Mesenchymal stem cell (in vitro differentiated cells and primary cell): ENCODE measurements around the gene HPCAL1.

Experiments
- DNase-seq: peaks from one replicate; pipeline ENCODE4 v3.0.0-alpha.2; 2013
- H2AFZ ChIP-seq: one replicate; pipeline ENCODE4 v1.6.1; 2013; ENCODE audit warnings: low read depth, mild to moderate bottlenecking, control low read depth, inconsistent platforms, low read length, moderate library complexity
- H2AK5ac ChIP-seq: 2 replicates; pipeline ENCODE4 v1.6.1; 2013; ENCODE audit warnings: low read length, moderate library complexity, mild to moderate bottlenecking, inconsistent platforms; ENCODE audit not compliant: severe bottlenecking
- H2BK120ac ChIP-seq: one replicate; pipeline ENCODE4 v1.6.1; 2013; ENCODE audit warnings: low read depth, mild to moderate bottlenecking, inconsistent platforms, low read length, moderate library complexity
- H2BK12ac ChIP-seq, 2 experiments: one replicate each; pipeline ENCODE4 v1.6.1; 2013; ENCODE audit warnings: inconsistent platforms in 2 of 2, low read length in 2 of 2, mild to moderate bottlenecking in 2 of 2, moderate library complexity in 2 of 2, control low read depth in 1 of 2
- H2BK15ac ChIP-seq: one replicate; pipeline ENCODE4 v1.6.1; 2013; ENCODE audit warnings: mild to moderate bottlenecking, low read depth, inconsistent platforms; ENCODE audit not compliant: poor library complexity, severe bottlenecking
- H2BK5ac ChIP-seq: 2 replicates; pipeline ENCODE4 v1.6.1; 2013; ENCODE audit warnings: low read depth, mild to moderate bottlenecking, low read length, control low read depth, inconsistent platforms; ENCODE audit not compliant: poor library complexity, severe bottlenecking
- H3K14ac ChIP-seq, 2 experiments: one replicate each; pipeline ENCODE4 v1.6.1; 2013; ENCODE audit warnings: inconsistent platforms in 2 of 2, low read length in 2 of 2, control low read depth in 1 of 2, mild to moderate bottlenecking in 1 of 2, moderate library complexity in 1 of 2
- H3K18ac ChIP-seq, 2 experiments: one replicate each; pipeline ENCODE4 v1.6.1; 2013; ENCODE audit warnings: inconsistent platforms in 2 of 2, low read length in 2 of 2, control low read depth in 1 of 2, low read depth in 1 of 2, mild to moderate bottlenecking in 1 of 2
- H3K23ac ChIP-seq, 2 experiments: one replicate each; pipeline ENCODE4 v1.6.1; 2013; ENCODE audit warnings: inconsistent platforms in 2 of 2, low read length in 2 of 2, mild to moderate bottlenecking in 2 of 2, moderate library complexity in 2 of 2, control low read depth in 1 of 2
- H3K27ac ChIP-seq: 2 replicates; pipeline ENCODE4 v1.5.1; 2013; ENCODE audit warnings: mild to moderate bottlenecking, moderate library complexity, low read length, control low read depth, inconsistent platforms; ENCODE audit not compliant: poor library complexity, severe bottlenecking
- H3K27me3 ChIP-seq, 2 experiments: 2 replicates each; pipeline versions ENCODE4 v1.6.1 to v1.7.0; 2013; ENCODE audit warnings: low read length in 2 of 2, mild to moderate bottlenecking in 2 of 2, moderate library complexity in 2 of 2, control low read depth in 1 of 2, inconsistent platforms in 1 of 2; ENCODE audit not compliant: control insufficient read depth in 1 of 2, insufficient read depth in 1 of 2
- H3K36me3 ChIP-seq, 2 experiments: 2 replicates each; pipeline versions ENCODE4 v1.6.1 to v1.7.0; 2013; ENCODE audit warnings: low read length in 2 of 2, control low read depth in 1 of 2, inconsistent platforms in 1 of 2, low read depth in 1 of 2, mild to moderate bottlenecking in 1 of 2; ENCODE audit not compliant: insufficient read depth in 2 of 2, control insufficient read depth in 1 of 2
- H3K4ac ChIP-seq, 2 experiments: one replicate each; pipeline ENCODE4 v1.6.1; 2013; ENCODE audit warnings: inconsistent platforms in 2 of 2, low read length in 2 of 2, mild to moderate bottlenecking in 2 of 2, moderate library complexity in 2 of 2, control low read depth in 1 of 2, low read depth in 1 of 2
- H3K4me1 ChIP-seq: 2 replicates; pipeline ENCODE4 v1.6.1; 2013; ENCODE audit warnings: low read depth, low read length, control low read depth; ENCODE audit not compliant: control insufficient read depth, insufficient read depth
- H3K4me2 ChIP-seq: 2 replicates; pipeline ENCODE4 v1.6.1; 2013; ENCODE audit warnings: low read length, mild to moderate bottlenecking, inconsistent platforms; ENCODE audit not compliant: poor library complexity, severe bottlenecking
- H3K4me3 ChIP-seq, 2 experiments: 2 replicates each; pipeline versions ENCODE4 v1.5.1 to v1.7.0; 2013; ENCODE audit warnings: low read length in 2 of 2, mild to moderate bottlenecking in 2 of 2, control low read depth in 1 of 2, low read depth in 1 of 2; ENCODE audit not compliant: insufficient read depth in 1 of 2
- H3K79me1 ChIP-seq: replicated peaks from 2 replicates; pipeline ENCODE4 v1.6.1; 2013; ENCODE audit warnings: mild to moderate bottlenecking, control low read depth, low read length, inconsistent platforms; ENCODE audit not compliant: poor library complexity, severe bottlenecking
- H3K9ac ChIP-seq: 2 replicates; pipeline ENCODE4 v1.7.0; 2013; ENCODE audit warnings: mild to moderate bottlenecking, low read length, moderate library complexity
- H3K9me3 ChIP-seq: 2 replicates; pipeline ENCODE4 v1.7.0; 2013; ENCODE audit warnings: mild to moderate bottlenecking, low read length; ENCODE audit not compliant: control insufficient read depth
- H4K8ac ChIP-seq: one replicate; pipeline ENCODE4 v1.6.1; 2013; ENCODE audit warnings: inconsistent platforms, mild to moderate bottlenecking, low read length, moderate library complexity
- H4K91ac ChIP-seq: one replicate; pipeline ENCODE4 v1.6.1; 2013; ENCODE audit warnings: mild to moderate bottlenecking, low read length, inconsistent platforms
- WGBS: methylation state at CpG from one replicate; pipeline ENCODE4 v1.1.7; 2013; ENCODE audit warnings: mixed read lengths; 5-methylcytosine and 5-hydroxymethylcytosine counted together

HPCAL1 gene

DNA sequence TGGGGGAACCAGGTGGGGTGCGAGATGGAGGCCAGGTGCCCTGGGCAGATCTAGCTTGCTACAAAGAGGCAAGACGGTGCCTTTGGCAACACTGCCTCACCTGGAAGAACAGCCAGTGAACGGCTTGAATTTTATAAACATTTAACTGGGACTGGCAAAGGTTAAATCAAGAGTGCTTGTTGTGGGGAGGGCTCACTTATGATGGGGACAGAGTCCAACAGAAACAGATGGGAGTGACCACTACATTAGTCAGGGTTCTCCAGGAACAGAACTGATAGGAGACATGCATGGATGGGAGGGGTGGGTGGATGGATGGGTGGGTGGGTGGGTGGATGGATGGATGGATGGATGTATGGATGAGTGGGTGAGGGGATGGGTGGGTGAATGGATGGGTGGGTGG is 126.2 kb downstream of the HPCAL1 start:
- H2BK120ac ChIP-seq, result no peak overlapping the region
- H4K91ac ChIP-seq, result no peak overlapping the region
- no peak overlapping the region for H3K9ac ChIP-seq
- no peak overlapping the region for H3K18ac ChIP-seq
- peaks cover 0 to 11% of the 10 kb centered on the region in 2 experiments for H3K27me3 ChIP-seq
- no peak for DNase-seq
- H3K4me3 ChIP-seq, result no peak overlapping the region
- WGBS, result 97% methylated on average over 3 of the region's 3 CpGs
- peaks cover 11 to 24% of the 10 kb centered on the region in 2 experiments for H3K36me3 ChIP-seq
- H3K9me3 ChIP-seq, result no peaks in the 10 kb centered on the region
- H4K8ac ChIP-seq, result no peak overlapping the region
- no peak overlapping the region for H3K4me2 ChIP-seq
- no peak overlapping the region for H2AFZ ChIP-seq
- no peak overlapping the region for H3K4ac ChIP-seq
- peaks cover 38% of the 10 kb centered on the region for H3K4me1 ChIP-seq
- no peaks in the 10 kb centered on the region for H3K79me1 ChIP-seq
- no peak overlapping the region for H3K27ac ChIP-seq
- H3K23ac ChIP-seq, result no peak overlapping the region
- H2BK15ac ChIP-seq, result no peak overlapping the region
- H2AK5ac ChIP-seq, result no peak overlapping the region
- no peak overlapping the region for H2BK5ac ChIP-seq
- no peak overlapping the region for H3K14ac ChIP-seq
- H2BK12ac ChIP-seq, result no peak overlapping the region

DNA sequence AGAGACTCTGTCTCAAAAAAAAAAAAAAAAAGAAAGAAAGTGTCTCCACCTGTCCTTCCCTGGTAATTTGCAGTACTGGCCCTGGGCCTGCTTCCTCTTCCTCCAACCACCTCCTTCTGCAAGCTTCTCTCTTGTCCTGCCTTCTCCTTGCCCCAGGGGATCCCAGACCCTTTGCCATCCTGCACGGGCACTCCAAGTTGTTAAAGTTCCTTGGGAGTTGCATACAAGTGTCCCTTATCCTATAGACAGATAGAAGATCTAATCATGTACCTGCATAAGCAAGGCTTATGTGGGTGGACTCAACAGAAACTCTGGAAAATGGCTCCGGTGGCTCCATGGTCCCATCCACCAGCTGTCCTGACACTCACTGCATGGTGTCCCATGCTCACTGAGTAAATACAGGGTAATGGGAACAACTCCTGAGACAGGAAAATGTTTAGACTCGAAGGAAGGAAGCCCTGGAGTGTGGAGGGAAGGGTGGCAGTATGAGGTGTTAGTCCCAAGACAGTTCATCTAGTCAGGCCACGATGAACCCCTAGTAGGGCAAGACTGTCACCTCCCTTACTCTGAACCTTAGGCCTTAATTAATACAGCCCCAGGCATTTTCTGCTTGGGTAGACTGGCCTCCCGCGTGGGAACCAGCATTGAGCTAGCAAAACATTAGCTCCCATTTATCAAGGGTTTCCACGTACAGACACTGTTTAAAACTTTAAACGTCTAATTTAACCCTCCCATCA is 128.3 kb downstream of the HPCAL1 start:
- no peak for DNase-seq
- Histone ChIP-seq H2BK5ac (no peak overlapping the region), H2BK12ac (no peak overlapping the region), H3K27me3 (peaks cover 0 to 11% of the 10 kb centered on the region in 2 experiments), H2AK5ac (peak overlapping the region; percentile 21), H3K14ac (no peak overlapping the region), H2BK120ac (no peak overlapping the region), H2AFZ (no peak overlapping the region), H2BK15ac (no peak overlapping the region), H4K91ac (no peak overlapping the region), H3K18ac (no peak overlapping the region), H3K4me1 (peaks cover 29% of the 10 kb centered on the region), H3K79me1 (no peaks in the 10 kb centered on the region), H3K36me3 (peaks cover 8 to 17% of the 10 kb centered on the region in 2 experiments), H3K9ac (no peak overlapping the region), H3K23ac (no peak overlapping the region), H4K8ac (no peak overlapping the region), H3K27ac (no peak overlapping the region), H3K4me3 (no peak overlapping the region), H3K4ac (no peak overlapping the region), H3K4me2 (no peak overlapping the region), H3K9me3 (no peaks in the 10 kb centered on the region)
- 82% methylated on average over 6 of the region's 8 CpGs for WGBS

DNA sequence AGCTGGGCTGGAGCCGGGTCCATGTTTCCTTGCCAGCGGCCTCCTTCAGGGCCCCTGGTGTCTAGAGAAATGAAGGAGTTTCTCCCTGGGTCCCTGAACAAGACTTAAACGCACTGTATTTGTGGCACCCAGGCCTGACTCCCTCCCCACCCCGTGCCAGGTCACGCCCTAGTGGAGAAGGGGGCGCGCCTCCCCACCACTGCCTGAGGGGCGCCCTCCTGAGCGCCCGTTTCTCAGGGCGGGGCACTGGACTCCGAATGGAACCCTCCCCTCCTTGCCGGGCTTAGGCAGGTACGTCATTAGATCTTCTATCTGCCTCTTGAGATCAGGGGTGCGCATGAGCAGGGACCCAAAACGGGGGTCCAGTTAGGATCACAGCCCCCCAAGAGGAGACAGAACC is 129.1 kb downstream of the HPCAL1 start:
- Histone ChIP-seq H2AK5ac (peak overlapping the region; percentile 29), H2BK5ac (no peak overlapping the region), H3K4me1 (peaks cover 29% of the 10 kb centered on the region), H3K23ac (no peak overlapping the region), H3K9me3 (no peaks in the 10 kb centered on the region), H2BK120ac (no peak overlapping the region), H4K91ac (peak overlapping the region; percentile 36), H3K9ac (no peak overlapping the region), H3K18ac (no peak overlapping the region), H3K27me3 (peaks cover 0 to 11% of the 10 kb centered on the region in 2 experiments), H2BK12ac (no peak overlapping the region), H3K4me2 (peak overlapping the region; percentile 57), H2BK15ac (no peak overlapping the region), H3K27ac (no peak overlapping the region), H3K4me3 (peak overlapping the region in 1 of 2 experiments; percentile 69), H3K4ac (no peak overlapping the region), H3K36me3 (peaks cover 2 to 12% of the 10 kb centered on the region in 2 experiments), H3K14ac (no peak overlapping the region), H2AFZ (peak overlapping the region; percentile 30), H3K79me1 (no peaks in the 10 kb centered on the region), H4K8ac (no peak overlapping the region)
- WGBS, result 65% methylated on average over 16 of the region's 16 CpGs
- no peak for DNase-seq

GRCh38 chr2:10432311-10433181 is 129.8 kb downstream of the HPCAL1 start:
- Histone ChIP-seq H3K79me1 (no peaks in the 10 kb centered on the region), H3K36me3 (peaks cover 0 to 5% of the 10 kb centered on the region in 2 experiments), H3K4me1 (peaks cover 29% of the 10 kb centered on the region), H3K4me2 (peak overlapping the region; percentile 57), H3K27me3 (peaks cover 0 to 11% of the 10 kb centered on the region in 2 experiments), H4K8ac (peak overlapping the region; percentile 20), H3K4ac (no peak overlapping the region), H2AK5ac (no peak overlapping the region), H3K4me3 (peak overlapping the region; percentile 52 to 69), H2BK12ac (peak overlapping the region in 1 of 2 experiments; percentile 25), H3K23ac (no peak overlapping the region), H2BK120ac (no peak overlapping the region), H3K18ac (no peak overlapping the region), H3K9me3 (no peaks in the 10 kb centered on the region), H4K91ac (no peak overlapping the region), H2BK5ac (no peak overlapping the region), H3K27ac (no peak overlapping the region), H3K14ac (no peak overlapping the region), H2BK15ac (no peak overlapping the region), H2AFZ (no peak overlapping the region), H3K9ac (peak overlapping the region; percentile 11)
- no peak for DNase-seq
- 61% methylated on average over 45 of the region's 49 CpGs for WGBS
